GM12878 (cell line): ENCODE measurements around the gene S100A3. TPM values are rescaled to one million over a fixed set of nuclear protein-coding genes. Genes with fewer than 3 reads are reported as not detected.
A peak's percentile ranks its signal among the peaks of the same experiment; 100 is the strongest.

Experiments used
- ATAC-seq: fragments of 200-7000 bp; cut with Tn5 transposase; 3 replicates; pipeline ENCODE4 v1.9.1; 2020; ENCODE audit warnings: mild to moderate bottlenecking, moderate library complexity
- BruUV-seq: library from RNA; stranded (reverse); fragments of 400-500 nt; replicated peaks from 2 replicates; lab custom pipeline; 2021; lab: Mats Ljungman, UMichigan
- CTCF ChIA-PET: fragments of 300-600 bp; sonication (Branson Sonifier 250); formaldehyde crosslinking; extraction: SDS; loops from one replicate; lab custom pipeline; 2021; ENCODE audit warnings: inconsistent platforms; lab: Yijun Ruan, JAX
- POLR2A ChIA-PET: fragments of 350-600 bp; formaldehyde crosslinking; extraction: SDS; loops from one replicate; lab custom pipeline; 2021; ENCODE audit warnings: inconsistent platforms; lab: Charles Lee
- RAD21 ChIA-PET: fragments of 300-600 bp; sonication (Branson Sonifier 250); formaldehyde crosslinking; loops from one replicate; lab custom pipeline; 2023; ENCODE audit warnings: antibody characterized with exemption; ENCODE audit not compliant: unreplicated experiment; lab: Charles Lee
- SMC1A ChIA-PET: fragments of 300-600 bp; sonication (Branson Sonifier 250); formaldehyde crosslinking; loops from one replicate; lab custom pipeline; 2023; ENCODE audit not compliant: unreplicated experiment, uncharacterized antibody; lab: Charles Lee
- DNase-seq: peaks from one replicate; pipeline ENCODE4 v3.0.0-alpha.2; 2011; ENCODE audit warnings: low read depth, low spot score
- FAIRE-seq: peaks from 3 replicates; lab custom pipeline; 2011; peaks lifted over from hg19 to GRCh38; lab: Jason Lieb, UNC
- H2AFZ ChIP-seq: 2 replicates; pipeline ENCODE4 v1.6.0; 2011; ENCODE audit warnings: low read depth, low read length, control low read depth; ENCODE audit not compliant: control insufficient read depth
- H3K27ac ChIP-seq: 2 replicates; pipeline ENCODE4 v1.5.1; 2011; ENCODE audit warnings: control low read depth; ENCODE audit not compliant: control insufficient read depth, insufficient read depth
- H3K27me3 ChIP-seq, 2 experiments: replicated peaks in 1 of 2; 2 replicates each; pipeline versions ENCODE4 v1.6.0 to v1.6.1; 2011; ENCODE audit warnings: low read length in 1 of 2; ENCODE audit not compliant: control insufficient read depth in 2 of 2, insufficient read depth in 2 of 2
- H3K36me3 ChIP-seq, 2 experiments: 2 replicates each; pipeline ENCODE4 v1.5.1; 2011; ENCODE audit warnings: low read length in 1 of 2; ENCODE audit not compliant: control insufficient read depth in 2 of 2, insufficient read depth in 2 of 2
- H3K4me1 ChIP-seq: 2 replicates; pipeline ENCODE4 v1.6.1; 2011; ENCODE audit warnings: mild to moderate bottlenecking, low read length, moderate library complexity, mixed read lengths; ENCODE audit not compliant: control insufficient read depth, insufficient read depth
- H3K4me2 ChIP-seq: 2 replicates; pipeline ENCODE4 v1.6.0; 2011; ENCODE audit warnings: control low read depth; ENCODE audit not compliant: control insufficient read depth, insufficient read depth
- H3K4me3 ChIP-seq: fragments of 200-600 bp; sonication (generic); 2 replicates; pipeline ENCODE4 v1.5.1; 2016
- H3K79me2 ChIP-seq: 2 replicates; pipeline ENCODE4 v1.6.0; 2011; ENCODE audit warnings: low read length; ENCODE audit not compliant: control insufficient read depth, insufficient read depth
- H3K9ac ChIP-seq: 2 replicates; pipeline ENCODE4 v1.8.0; 2011; ENCODE audit warnings: low read length, control low read depth, mixed read lengths; ENCODE audit not compliant: control insufficient read depth, insufficient read depth
- H3K9me3 ChIP-seq: replicated peaks from 3 replicates; pipeline ENCODE4 v1.5.1; 2011; ENCODE audit warnings: mild to moderate bottlenecking, low read length; ENCODE audit not compliant: control insufficient read depth, insufficient read depth
- H4K20me1 ChIP-seq: 2 replicates; pipeline ENCODE4 v1.6.0; 2011; ENCODE audit not compliant: control insufficient read depth, insufficient read depth
- CBX3 ChIP-seq: fragments of 200-600 bp; sonication (generic); IDR thresholded peaks from 2 replicates; pipeline ENCODE4 v1.6.1; 2016; ENCODE audit warnings: low read depth, borderline replicate concordance
- CHD4 ChIP-seq: fragments of 200-600 bp; sonication (generic); IDR thresholded peaks from 2 replicates; pipeline ENCODE4 v1.6.1; 2016; ENCODE audit warnings: mild to moderate bottlenecking
- CREB1 ChIP-seq: IDR thresholded peaks from 2 replicates; pipeline ENCODE4 v1.6.1; 2012; ENCODE audit warnings: low read depth, mild to moderate bottlenecking, inconsistent platforms
- ETV6 ChIP-seq, 2 experiments: fragments of 450-650 bp in 1 of 2; IDR thresholded peaks in 1 of 2; conservative IDR thresholded peaks in 1 of 2; 2 replicates each; pipeline ENCODE4 v1.6.1; 2014; ENCODE audit warnings: antibody characterized with exemption in 1 of 2, borderline replicate concordance in 1 of 2, low read depth in 1 of 2, mild to moderate bottlenecking in 1 of 2, moderate library complexity in 1 of 2
- FOS ChIP-seq: IDR thresholded peaks from 3 replicates; pipeline ENCODE4 v1.6.1; 2011; ENCODE audit warnings: borderline replicate concordance; ENCODE audit not compliant: insufficient read length; ENCODE audit errors: extremely low read depth
- HDAC6 ChIP-seq: fragments of 200-600 bp; sonication (generic); IDR thresholded peaks from one replicate; pipeline ENCODE4 v1.8.0; 2017; ENCODE audit warnings: antibody characterized with exemption; ENCODE audit not compliant: unreplicated experiment
- HDGF ChIP-seq: fragments of 450-650 bp; IDR thresholded peaks from 2 replicates; pipeline ENCODE4 v1.6.1; 2016; ENCODE audit warnings: antibody characterized with exemption
- KAT2A ChIP-seq: conservative IDR thresholded peaks from 2 replicates; pipeline ENCODE4 v1.6.1; 2011; ENCODE audit warnings: low read depth, low read length; ENCODE audit not compliant: control insufficient read depth
- LARP7 ChIP-seq: fragments of 450-650 bp; IDR thresholded peaks from 2 replicates; pipeline ENCODE4 v1.6.1; 2017; ENCODE audit warnings: mild to moderate bottlenecking
- MLLT1 ChIP-seq: fragments of 450-650 bp; IDR thresholded peaks from 2 replicates; pipeline ENCODE4 v1.6.1; 2016; ENCODE audit warnings: mild to moderate bottlenecking
- NBN ChIP-seq: fragments of 450-650 bp; IDR thresholded peaks from 2 replicates; pipeline ENCODE4 v1.6.1; 2016
- NR2C2 ChIP-seq: IDR thresholded peaks from 2 replicates; pipeline ENCODE4 v1.6.1; 2011; ENCODE audit warnings: borderline replicate concordance, low read depth; ENCODE audit not compliant: control insufficient read depth, insufficient read length
- PKNOX1 ChIP-seq: fragments of 450-650 bp; IDR thresholded peaks from 2 replicates; pipeline ENCODE4 v1.6.1; 2016; ENCODE audit warnings: mild to moderate bottlenecking
- POLR2AphosphoS5 ChIP-seq: IDR thresholded peaks from 2 replicates; pipeline ENCODE4 v1.6.1; 2011; ENCODE audit warnings: mild to moderate bottlenecking, low read length, inconsistent platforms
- RB1 ChIP-seq: fragments of 450-650 bp; formaldehyde crosslinking; IDR thresholded peaks from 2 replicates; pipeline ENCODE4 v1.6.1; 2017; ENCODE audit warnings: mild to moderate bottlenecking, borderline replicate concordance
- SIN3A ChIP-seq: IDR thresholded peaks from 2 replicates; pipeline ENCODE4 v1.6.1; 2012; ENCODE audit warnings: low read depth, low read length, improper control_type of control experiment
- TCF12 ChIP-seq: IDR thresholded peaks from 2 replicates; pipeline ENCODE4 v1.6.1; 2011; ENCODE audit warnings: low read depth, mild to moderate bottlenecking, low read length
- USF2 ChIP-seq: IDR thresholded peaks from 2 replicates; pipeline ENCODE4 v1.6.1; 2011; ENCODE audit warnings: low read depth, low read length, improper control_type of control experiment, borderline replicate concordance
- WGBS: methylation state at CpG from one replicate; pipeline ENCODE4 v1.1.6; 2016; ENCODE audit warnings: low lambda C conversion rate; ENCODE audit not compliant: insufficient replicate concordance, insufficient coverage; ENCODE audit errors: missing lambda C conversion rate; 5-methylcytosine and 5-hydroxymethylcytosine counted together
- in situ Hi-C: fragments of 300-500 bp; cut with MboI; formaldehyde crosslinking; loops from 9 replicates; pipeline ENCODE4 v1.14.3; 2018; ENCODE audit warnings: mixed read lengths
- intact Hi-C: fragments of 100-400 bp; cut with micrococcal nuclease; formaldehyde crosslinking; loops from one replicate; pipeline ENCODE4 v1.14.2; 2022; ENCODE audit not compliant: unreplicated experiment
- polyA plus RNA-seq, 11 experiments: library from polyadenylated mRNA; depleted of rRNA in 4 of 11; unstranded in 6 of 11; stranded (reverse) in 5 of 11; fragments of >200 nt; fragmentation: Nextera tagmentation in 4 of 11; fragmentation: Illumina TruSeq in 1 of 11; extraction: Ambion mirVana in 4 of 11; extraction: Trizol in 1 of 11; gene quantifications; 1 replicate in 1 of 11; 2 replicates in 10 of 11; pipeline versions ENCODE4 v1.2.1 to v1.2.3, GENCODE V29; 2011 to 2016; ENCODE audit warnings: inconsistent platforms in 2 of 11, missing spikeins in 2 of 11, low read depth in 1 of 11
- total RNA-seq, 4 experiments: library from RNA; depleted of rRNA in 3 of 4; stranded (reverse); fragments of >200 nt in 3 of 4; fragmentation: Illumina TruSeq in 1 of 4; extraction: Trizol in 1 of 4; gene quantifications; 2 replicates each; pipeline versions ENCODE4 v1.2.1 to v1.2.3, GENCODE V29; 2013 to 2021

The S100A3 gene
- total and polyA plus RNA-seq, 10 of the 15 experiments (the other 5 are each of a cell fraction or from before 2014, with no cell fraction given) = 0.32 to 0.45 TPM; not detected in 8

GRCh38 chr1:153536012-153536670 lies 12.9 kb downstream of the S100A3 start (continued):
- TF ChIP-seq PKNOX1 = no peak
- 0 out of 2 replicates have a peak, but pooled peaks have one; percentile 36 for TF ChIP-seq LARP7
- TF ChIP-seq CBX3 = no peak
- TF ChIP-seq ETV6 (conservative IDR thresholded peaks at IDR 0.05 in 1 of 2, IDR thresholded peaks at IDR 0.05 in 1 of 2; ENCODE audit: borderline replicate concordance in 1 of 2, low read depth in 1 of 2) = no peak
- TF ChIP-seq SIN3A = no peak
- TF ChIP-seq RB1 = 0 out of 2 replicates have a peak, but pooled peaks have one; percentile 38

GRCh38 chr1:153535242-153536011 lies 13.6 kb downstream of the S100A3 start, which contains the start of gene S100A6:
Gene S100A6, minus strand, starts transcription at chr1:153535991. Its CDS starts 652 bp downstream, at chr1:153535339.
- peak within 1 kb of the TSS; percentile 67 for H3K4me3 ChIP-seq
- H3K9me3 ChIP-seq = no peaks in the 10 kb centered on the region
- H3K79me2 ChIP-seq = no peaks in the 10 kb centered on the region; the same call in 1 of the 2 replicates
- H3K36me3 ChIP-seq = no peaks in the 10 kb centered on the region
- H4K20me1 ChIP-seq = no peaks in the 10 kb centered on the region
- ChIA-PET RAD21 (interaction anchor here (0.8 to 6.4 kb wide), 15 partner anchors 9 to 199 kb away, joined by 3 to 74 read pairs (median 4); partner anchors contain the start of genes CHTOP, S100A13, S100A2 and S100A4), SMC1A (interaction anchor here (0.6 to 5.6 kb wide), 11 partner anchors 9 to 189 kb away, joined by 3 to 72 read pairs (median 9); partner anchors contain the start of genes S100A2 and S100A4), POLR2A (interaction anchor here (0.8 to 3.2 kb wide), 10 partner anchors 10 to 208 kb away, joined by 3 to 29 read pairs (median 6); partner anchors contain the start of genes CHTOP, S100A2 and S100A4), CTCF (interaction anchor here (0.8 to 8.6 kb wide), 14 partner anchors 9 to 452 kb away, joined by 3 to 216 read pairs (median 4); partner anchors contain the start of genes CHTOP, RAB13, S100A13 and S100A16)
- DNase-seq (no peak), ATAC-seq (peak; percentile 64), FAIRE-seq (peak; percentile 49)
- intact Hi-C loops (no loop called here), in situ Hi-C loops (no loop called here)
- BruUV-seq = TSS peak; percentile 82
- H3K27ac ChIP-seq = no peak within 1 kb of the TSS; the same call in 1 of the 2 replicates
- no peak for TF ChIP-seq NR2C2
- no peak for TF ChIP-seq HDAC6
- TF ChIP-seq USF2 = no peak
- peak; percentile 21; the same call in 1 of the 2 replicates for TF ChIP-seq NBN
- no peak for TF ChIP-seq POLR2AphosphoS5
- no peak for TF ChIP-seq FOS
- TF ChIP-seq CHD4 = no peak
- no peak for TF ChIP-seq CREB1
- TF ChIP-seq MLLT1 = peak; percentile 36; the same call in 1 of the 2 replicates
- no peak for TF ChIP-seq TCF12
- TF ChIP-seq KAT2A = no peak
- TF ChIP-seq HDGF = peak; percentile 71; the same call in 1 of the 2 replicates
- peak within 1 kb of the TSS; percentile 99 for H3K4me2 ChIP-seq
- peak within 1 kb of the TSS; percentile 96 for H2AFZ ChIP-seq
- no peaks in the 10 kb centered on the region for H3K27me3 ChIP-seq
- peak within 1 kb of the TSS; percentile 67 for H3K9ac ChIP-seq
- 5% methylated on average over 18 of the region's 18 CpGs for WGBS
- peaks cover 12% of the 10 kb centered on the region for H3K4me1 ChIP-seq
